ACC112 (cell line): Measurements from ENCODE around the gene RTKN.

Experiments used
- H2AFZ ChIP-seq: fragments of 200-600 bp; sonication (generic); one replicate; pipeline ENCODE4 v1.6.0; 2017; ENCODE audit warnings: antibody characterized with exemption, low read length; ENCODE audit not compliant: unreplicated experiment
- H3K27ac ChIP-seq: fragments of 200-600 bp; sonication (generic); 2 replicates; pipeline ENCODE4 v1.5.1; 2014; ENCODE audit warnings: low read depth, mild to moderate bottlenecking, antibody characterized with exemption, low read length, moderate library complexity
- H3K27me3 ChIP-seq: fragments of 200-600 bp; sonication (generic); 2 replicates; pipeline ENCODE4 v1.6.1; 2014; ENCODE audit warnings: mild to moderate bottlenecking, antibody characterized with exemption, low read length, moderate library complexity, mixed read lengths; ENCODE audit not compliant: insufficient read depth
- H3K36me3 ChIP-seq: fragments of 200-600 bp; sonication (generic); 2 replicates; pipeline ENCODE4 v1.6.1; 2016; ENCODE audit warnings: mild to moderate bottlenecking, antibody characterized with exemption, low read length, moderate library complexity, mixed read lengths; ENCODE audit not compliant: insufficient read depth
- H3K4me1 ChIP-seq: fragments of 200-600 bp; sonication (generic); one replicate; pipeline ENCODE4 v1.6.1; 2016; ENCODE audit warnings: low read length, mixed read lengths; ENCODE audit not compliant: insufficient read depth, unreplicated experiment, control insufficient read depth
- H3K4me3 ChIP-seq: fragments of 200-600 bp; sonication (generic); 2 replicates; pipeline ENCODE4 v1.5.1; 2014; ENCODE audit warnings: mild to moderate bottlenecking, low read depth, low read length
- H3K79me2 ChIP-seq: fragments of 200-600 bp; sonication (generic); one replicate; pipeline ENCODE4 v1.6.0; 2016; ENCODE audit warnings: low read length; ENCODE audit not compliant: control insufficient read depth, unreplicated experiment, insufficient read depth

RTKN gene

GRCh38 chr2:74414441-74414840, 27.3 kb downstream of the RTKN start:
- H2AFZ ChIP-seq: peak overlapping the region; percentile 53
- H3K27me3 ChIP-seq: peaks cover 3% of the 10 kb centered on the region; the same call in 1 of the 2 replicates
- no peak overlapping the region for H3K27ac ChIP-seq
- H3K79me2 ChIP-seq: no peaks in the 10 kb centered on the region
- peak overlapping the region; percentile 74 for H3K4me3 ChIP-seq
- H3K4me1 ChIP-seq: peaks cover 3% of the 10 kb centered on the region
- no peaks in the 10 kb centered on the region for H3K36me3 ChIP-seq

GRCh38 chr2:74413001-74413698, 28.6 kb downstream of the RTKN start:
- H3K27me3 ChIP-seq: peaks cover 3% of the 10 kb centered on the region; the same call in 1 of the 2 replicates
- H3K4me3 ChIP-seq: no peak overlapping the region
- no peaks in the 10 kb centered on the region for H3K36me3 ChIP-seq
- no peak overlapping the region for H2AFZ ChIP-seq
- no peak overlapping the region for H3K27ac ChIP-seq
- H3K4me1 ChIP-seq: no peaks in the 10 kb centered on the region
- H3K79me2 ChIP-seq: no peaks in the 10 kb centered on the region

- Histone ChIP-seq H2AFZ (no peak overlapping the region), H3K79me2 (no peaks in the 10 kb centered on the region), H3K27me3 (no peaks in the 10 kb centered on the region), H3K4me3 (no peak overlapping the region), H3K36me3 (no peaks in the 10 kb centered on the region), H3K27ac (no peak overlapping the region), H3K4me1 (peaks cover 9% of the 10 kb centered on the region)
These were observed 34.1 kb downstream of the RTKN start for GRCh38 chr2:74407682-74408081.

GRCh38 chr2:74406035-74406434, 35.7 kb downstream of the RTKN start:
- H3K27me3 ChIP-seq: no peaks in the 10 kb centered on the region

GRCh38 chr2:74401891-74402290, 39.8 kb downstream of the RTKN start:
- Histone ChIP-seq H3K79me2 (no peaks in the 10 kb centered on the region), H3K4me3 (no peak overlapping the region), H2AFZ (no peak overlapping the region), H3K27me3 (no peaks in the 10 kb centered on the region), H3K27ac (no peak overlapping the region), H3K36me3 (no peaks in the 10 kb centered on the region), H3K4me1 (peaks cover 7% of the 10 kb centered on the region)

More at GRCh38 chr2:74406035-74406434, 35.7 kb downstream of the RTKN start:
- Histone ChIP-seq H3K27ac (no peak overlapping the region; the same call in 1 of the 2 replicates), H2AFZ (no peak overlapping the region), H3K4me3 (no peak overlapping the region), H3K79me2 (no peaks in the 10 kb centered on the region), H3K4me1 (peaks cover 9% of the 10 kb centered on the region), H3K36me3 (no peaks in the 10 kb centered on the region)

- H3K4me3 ChIP-seq: no peak overlapping the region
- H2AFZ ChIP-seq: no peak overlapping the region
- no peak overlapping the region for H3K27ac ChIP-seq
- no peaks in the 10 kb centered on the region for H3K36me3 ChIP-seq
- no peaks in the 10 kb centered on the region for H3K4me1 ChIP-seq
- H3K79me2 ChIP-seq: no peaks in the 10 kb centered on the region
- H3K27me3 ChIP-seq: no peaks in the 10 kb centered on the region
These were observed 42.0 kb downstream of the RTKN start for GRCh38 chr2:74399785-74400184.

- peaks cover 5% of the 10 kb centered on the region for H3K4me1 ChIP-seq
- H3K36me3 ChIP-seq: no peaks in the 10 kb centered on the region
- no peak overlapping the region for H2AFZ ChIP-seq
- H3K27me3 ChIP-seq: no peaks in the 10 kb centered on the region
- no peak overlapping the region for H3K4me3 ChIP-seq
- H3K27ac ChIP-seq: no peak overlapping the region
- H3K79me2 ChIP-seq: peaks cover 7% of the 10 kb centered on the region
These were observed 45.6 kb downstream of the RTKN start for GRCh38 chr2:74396149-74396548.

GRCh38 chr2:74393525-74393924, 48.2 kb downstream of the RTKN start:
- no peak overlapping the region for H3K27ac ChIP-seq
- no peaks in the 10 kb centered on the region for H3K36me3 ChIP-seq
- H3K4me3 ChIP-seq: no peak overlapping the region
- no peak overlapping the region for H2AFZ ChIP-seq
- peaks cover 34% of the 10 kb centered on the region for H3K79me2 ChIP-seq
- peaks cover 20% of the 10 kb centered on the region for H3K4me1 ChIP-seq
- H3K27me3 ChIP-seq: no peaks in the 10 kb centered on the region

- no peaks in the 10 kb centered on the region for H3K27me3 ChIP-seq
- H3K27ac ChIP-seq: no peak overlapping the region
- peaks cover 45% of the 10 kb centered on the region for H3K79me2 ChIP-seq
- peak overlapping the region; percentile 89 for H2AFZ ChIP-seq
- peaks cover 25% of the 10 kb centered on the region for H3K4me1 ChIP-seq
- H3K36me3 ChIP-seq: no peaks in the 10 kb centered on the region
- peak overlapping the region; percentile 92 for H3K4me3 ChIP-seq
These were observed 49.3 kb downstream of the RTKN start for GRCh38 chr2:74392449-74392743.

- H2AFZ ChIP-seq: peak overlapping the region; percentile 89
- H3K27ac ChIP-seq: peak overlapping the region; percentile 87
- no peaks in the 10 kb centered on the region for H3K36me3 ChIP-seq
- H3K79me2 ChIP-seq: peaks cover 51% of the 10 kb centered on the region
- H3K4me1 ChIP-seq: peaks cover 31% of the 10 kb centered on the region
- H3K27me3 ChIP-seq: no peaks in the 10 kb centered on the region
- H3K4me3 ChIP-seq: peak overlapping the region; percentile 92
These were observed 49.9 kb downstream of the RTKN start for GRCh38 chr2:74391580-74392448.

- Histone ChIP-seq H3K36me3 (no peaks in the 10 kb centered on the region), H3K27ac (no peak overlapping the region), H2AFZ (peak overlapping the region; percentile 89), H3K27me3 (no peaks in the 10 kb centered on the region), H3K79me2 (peaks cover 57% of the 10 kb centered on the region), H3K4me3 (peak overlapping the region; percentile 92), H3K4me1 (peaks cover 31% of the 10 kb centered on the region)
These were observed 50.5 kb downstream of the RTKN start for GRCh38 chr2:74391209-74391579.
